ENCODE data around the gene RAPSN.

DNA sequence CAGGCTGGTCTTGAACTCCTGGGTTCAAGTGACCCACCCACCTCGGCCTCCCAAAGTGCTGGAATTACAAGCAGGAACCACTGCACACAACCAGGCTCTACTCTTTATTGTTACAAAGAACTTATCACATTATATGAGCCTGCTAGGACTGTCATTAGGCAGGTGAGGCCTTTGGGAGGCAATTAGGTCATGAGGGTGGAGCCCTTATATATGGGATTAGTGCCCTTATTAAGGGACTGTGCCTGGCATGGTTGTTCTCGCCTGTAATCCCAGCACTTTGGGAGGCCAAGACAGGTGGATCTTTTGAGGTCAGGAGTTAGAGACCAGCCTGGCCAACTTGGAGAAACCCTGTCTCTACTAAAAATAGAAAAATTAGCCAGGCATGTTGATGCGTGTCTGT lies 12.2 kb downstream of the RAPSN start:
- TF ChIP-seq POLR2A (IDR thresholded peaks at IDR 0.05), result no peak
- TF ChIP-seq, protein P1, sequence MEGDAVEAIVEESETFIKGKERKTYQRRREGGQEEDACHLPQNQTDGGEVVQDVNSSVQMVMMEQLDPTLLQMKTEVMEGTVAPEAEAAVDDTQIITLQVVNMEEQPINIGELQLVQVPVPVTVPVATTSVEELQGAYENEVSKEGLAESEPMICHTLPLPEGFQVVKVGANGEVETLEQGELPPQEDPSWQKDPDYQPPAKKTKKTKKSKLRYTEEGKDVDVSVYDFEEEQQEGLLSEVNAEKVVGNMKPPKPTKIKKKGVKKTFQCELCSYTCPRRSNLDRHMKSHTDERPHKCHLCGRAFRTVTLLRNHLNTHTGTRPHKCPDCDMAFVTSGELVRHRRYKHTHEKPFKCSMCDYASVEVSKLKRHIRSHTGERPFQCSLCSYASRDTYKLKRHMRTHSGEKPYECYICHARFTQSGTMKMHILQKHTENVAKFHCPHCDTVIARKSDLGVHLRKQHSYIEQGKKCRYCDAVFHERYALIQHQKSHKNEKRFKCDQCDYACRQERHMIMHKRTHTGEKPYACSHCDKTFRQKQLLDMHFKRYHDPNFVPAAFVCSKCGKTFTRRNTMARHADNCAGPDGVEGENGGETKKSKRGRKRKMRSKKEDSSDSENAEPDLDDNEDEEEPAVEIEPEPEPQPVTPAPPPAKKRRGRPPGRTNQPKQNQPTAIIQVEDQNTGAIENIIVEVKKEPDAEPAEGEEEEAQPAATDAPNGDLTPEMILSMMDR (IDR thresholded peaks at IDR 0.05), result no peak

Data from suprapubic skin (tissue), 3 donors.